22Rv1 (cell line): ENCODE measurements around the gene CRYBG1.

Experiments used
- CTCF ChIP-seq: fragments of 450-650 bp; IDR thresholded peaks from 2 replicates; pipeline ENCODE4 v1.5.1; 2017; ENCODE audit warnings: mild to moderate bottlenecking
- ZFX ChIP-seq: fragments of 450-650 bp; IDR thresholded peaks from 2 replicates; pipeline ENCODE4 v1.6.1; 2017; ENCODE audit warnings: antibody characterized with exemption, borderline replicate concordance

GRCh38 chr6:106569428-106569827, 208.9 kb downstream of the CRYBG1 start:
- TF ChIP-seq CTCF (no peak), ZFX (no peak)
